VCaP (cell line): Measurements from ENCODE around the gene DHX32.

Source experiments
- H3K27ac ChIP-seq: fragments of 450-650 bp; 2 replicates; pipeline ENCODE4 v1.5.1; 2017
- TF ChIP-seq, protein P1 (sequence below): fragments of 450-650 bp; conservative IDR thresholded peaks from 2 replicates; pipeline ENCODE4 v1.5.1; 2017; ENCODE audit warnings: mild to moderate bottlenecking, moderate library complexity

The DHX32 gene

DNA sequence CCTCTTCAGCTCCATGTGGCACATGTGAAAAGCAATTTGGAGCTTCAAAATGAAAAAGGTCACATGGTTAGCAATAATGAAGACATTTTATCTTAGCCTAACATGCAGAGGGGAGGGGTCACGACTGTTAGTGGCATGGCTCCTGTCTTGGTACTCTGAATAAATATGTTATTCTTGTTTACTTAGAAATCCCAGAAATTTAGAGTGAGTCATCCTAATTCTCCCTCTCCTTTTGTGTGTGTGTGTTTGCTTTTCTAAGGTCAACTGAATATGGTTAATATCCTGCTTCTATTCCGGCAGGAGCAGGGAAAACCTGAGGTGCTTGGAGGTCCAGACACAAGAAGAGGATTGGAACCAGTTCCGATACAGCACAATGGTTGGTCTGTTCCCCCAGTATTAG lies 40.1 kb downstream of the DHX32 start:
- H3K27ac ChIP-seq, result no peak overlapping the region

DNA sequence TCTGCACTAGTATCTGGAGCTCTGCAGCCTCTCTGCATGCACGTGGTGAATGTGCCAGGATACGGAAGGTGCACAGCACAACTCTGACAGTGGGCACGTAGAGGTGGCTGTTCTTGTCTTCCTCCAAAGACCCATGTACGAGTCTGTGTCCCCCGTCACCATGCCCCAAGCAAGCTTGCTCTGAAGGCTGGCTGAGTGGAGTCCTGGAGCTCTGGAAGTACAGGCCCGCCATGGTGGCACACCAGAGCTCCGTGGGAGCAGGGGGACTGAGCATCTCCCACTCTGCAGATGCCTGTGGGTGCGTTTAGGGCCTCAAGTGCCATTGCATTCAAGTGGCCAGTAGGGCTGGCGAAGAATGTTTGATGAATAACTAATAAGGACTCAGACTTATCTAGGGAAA lies 40.7 kb downstream of the DHX32 start:
- TF ChIP-seq, protein P1, sequence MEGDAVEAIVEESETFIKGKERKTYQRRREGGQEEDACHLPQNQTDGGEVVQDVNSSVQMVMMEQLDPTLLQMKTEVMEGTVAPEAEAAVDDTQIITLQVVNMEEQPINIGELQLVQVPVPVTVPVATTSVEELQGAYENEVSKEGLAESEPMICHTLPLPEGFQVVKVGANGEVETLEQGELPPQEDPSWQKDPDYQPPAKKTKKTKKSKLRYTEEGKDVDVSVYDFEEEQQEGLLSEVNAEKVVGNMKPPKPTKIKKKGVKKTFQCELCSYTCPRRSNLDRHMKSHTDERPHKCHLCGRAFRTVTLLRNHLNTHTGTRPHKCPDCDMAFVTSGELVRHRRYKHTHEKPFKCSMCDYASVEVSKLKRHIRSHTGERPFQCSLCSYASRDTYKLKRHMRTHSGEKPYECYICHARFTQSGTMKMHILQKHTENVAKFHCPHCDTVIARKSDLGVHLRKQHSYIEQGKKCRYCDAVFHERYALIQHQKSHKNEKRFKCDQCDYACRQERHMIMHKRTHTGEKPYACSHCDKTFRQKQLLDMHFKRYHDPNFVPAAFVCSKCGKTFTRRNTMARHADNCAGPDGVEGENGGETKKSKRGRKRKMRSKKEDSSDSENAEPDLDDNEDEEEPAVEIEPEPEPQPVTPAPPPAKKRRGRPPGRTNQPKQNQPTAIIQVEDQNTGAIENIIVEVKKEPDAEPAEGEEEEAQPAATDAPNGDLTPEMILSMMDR, result no peak

More for the DNA sequence above, 40.1 kb downstream of the DHX32 start:
- TF ChIP-seq, protein P1, result no peak

DNA sequence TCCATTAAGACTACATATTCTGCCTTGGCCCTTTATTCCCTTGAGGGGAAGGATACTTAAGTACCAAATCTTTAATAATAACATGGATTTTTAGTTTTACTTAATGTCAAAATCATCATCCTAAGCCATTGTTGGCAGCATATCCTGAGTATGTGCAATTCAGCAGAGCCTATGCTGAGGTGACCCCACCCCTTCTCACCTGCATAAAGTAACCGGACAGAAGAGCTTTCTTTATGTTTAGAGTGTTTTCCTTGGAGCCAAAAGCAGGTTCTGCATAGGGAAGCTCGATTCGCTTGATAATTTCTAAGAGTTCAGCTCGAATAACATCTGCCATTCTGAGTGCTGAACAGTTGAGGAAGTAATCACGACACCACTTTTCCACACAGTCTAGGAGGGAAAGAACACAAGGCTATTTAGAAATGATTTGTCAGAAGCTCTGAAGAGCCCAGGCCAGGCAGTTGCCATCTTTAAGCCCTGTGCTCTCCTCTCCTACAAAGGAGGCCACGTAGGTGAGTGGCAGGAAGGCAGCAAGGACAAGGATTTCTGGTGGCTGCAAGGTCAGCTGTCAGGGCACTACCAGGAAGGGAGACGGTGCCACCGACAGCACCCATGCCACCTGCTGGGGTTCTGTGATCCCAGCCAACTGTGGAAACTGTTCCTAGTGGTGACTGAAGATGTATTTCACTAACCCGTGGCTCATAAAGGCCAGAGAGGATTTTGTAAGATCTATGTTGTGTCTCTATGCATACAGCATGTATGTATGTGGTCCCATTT lies 42.1 kb downstream of the DHX32 start:
- TF ChIP-seq, protein P1, result no peak
- H3K27ac ChIP-seq, result no peak overlapping the region

More for the DNA sequence above, 40.7 kb downstream of the DHX32 start:
- H3K27ac ChIP-seq, result no peak overlapping the region

DNA sequence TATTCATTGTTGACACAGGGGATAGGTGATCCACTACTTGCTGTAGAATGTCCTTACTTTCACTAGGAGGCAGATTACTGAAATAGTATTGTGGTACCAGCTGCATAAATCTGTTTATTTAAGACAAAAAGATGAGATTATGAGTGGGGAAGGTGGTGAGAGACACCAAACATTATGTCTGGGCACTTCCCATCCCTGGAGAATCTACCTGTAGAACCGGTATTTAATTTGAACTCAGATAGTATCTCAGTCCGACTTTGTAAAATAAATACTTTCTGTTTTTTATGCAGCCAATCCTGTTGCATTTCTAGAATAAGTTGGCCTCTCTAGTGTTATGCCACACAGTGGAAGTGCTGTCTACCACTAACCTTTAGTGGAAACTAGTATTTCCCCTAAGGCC lies 44.3 kb downstream of the DHX32 start:
- TF ChIP-seq, protein P1, result no peak; the same call in 1 of the 2 replicates
- peak overlapping the region; percentile 67 for H3K27ac ChIP-seq

DNA sequence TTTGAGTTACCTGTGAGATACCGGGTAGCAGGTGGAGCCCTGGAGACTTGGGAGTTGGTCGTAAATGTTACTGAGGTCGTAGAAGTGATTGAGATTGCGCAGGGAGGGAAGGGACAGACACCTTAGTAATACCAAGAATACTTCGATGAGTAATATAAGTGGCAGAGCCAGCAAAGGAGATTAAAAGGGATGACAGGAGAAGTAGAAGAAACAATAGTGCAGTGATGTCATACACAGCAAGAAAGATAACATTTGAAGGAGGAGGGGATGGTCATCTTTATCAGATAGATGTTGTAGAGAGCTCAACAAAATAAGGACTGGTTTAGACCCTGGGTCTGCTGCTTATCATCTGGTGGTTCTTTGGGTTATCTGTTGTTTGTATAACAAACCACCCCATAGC lies 52.8 kb downstream of the DHX32 start:
- TF ChIP-seq, protein P1, result no peak
- H3K27ac ChIP-seq, result no peak overlapping the region

DNA sequence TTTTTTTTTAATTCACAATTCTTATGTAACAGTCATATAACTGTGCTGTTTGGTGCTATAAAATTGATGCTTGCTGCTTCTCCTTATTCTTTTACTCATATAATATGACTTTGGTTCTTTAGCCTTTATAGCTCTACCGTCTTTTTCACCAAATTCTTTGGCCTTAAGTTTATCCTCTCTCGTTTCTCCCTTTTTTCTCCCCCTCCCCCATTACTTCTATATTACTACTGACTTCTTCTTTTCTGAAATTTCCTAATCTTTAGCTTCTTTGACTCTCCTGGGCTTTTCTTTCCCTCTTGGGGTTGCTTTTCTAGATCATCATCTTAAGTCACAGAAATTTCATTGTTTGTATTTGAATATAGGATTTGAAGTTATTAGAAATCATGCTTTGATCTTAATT lies 54.0 kb downstream of the DHX32 start:
- TF ChIP-seq, protein P1, result no peak
- H3K27ac ChIP-seq, result no peak overlapping the region

DNA sequence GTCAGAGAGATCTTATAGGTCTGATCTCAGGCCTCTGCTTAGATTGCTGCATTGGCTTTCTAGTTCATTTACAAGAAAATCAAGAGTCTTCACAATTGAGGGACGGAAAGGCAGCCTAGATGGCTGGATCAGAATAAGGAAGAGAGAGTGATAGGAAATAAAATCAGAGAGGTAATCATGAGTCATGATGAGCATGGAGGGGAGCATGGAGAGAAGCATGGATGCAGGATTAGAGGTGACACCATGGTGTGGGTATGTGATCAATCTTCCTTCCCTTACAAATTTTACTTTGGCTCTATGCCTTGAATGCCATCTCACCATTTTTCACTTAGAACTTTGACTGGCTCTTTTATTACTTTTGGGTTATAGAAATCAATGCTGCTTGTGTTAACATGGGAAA lies 56.4 kb downstream of the DHX32 start:
- TF ChIP-seq, protein P1, result no peak
- H3K27ac ChIP-seq, result no peak overlapping the region; the same call in 1 of the 2 replicates
